ENCODE data around the gene LYZL6.

LYZL6 gene

GRCh38 chr17:35892091-35893035 lies 51.1 kb downstream of the LYZL6 start:
- in situ Hi-C loops (cut with HindIII; ENCODE audit: low pct_ligation_motif_present, low pct_unique_long_range_greater_than_20kb, low sequenced_read_pairs): no loop called here
- no peak for DNase-seq

GRCh38 chr17:35891269-35891668 lies 52.2 kb downstream of the LYZL6 start:
- in situ Hi-C loops (cut with HindIII; ENCODE audit: low pct_ligation_motif_present, low pct_unique_long_range_greater_than_20kb, low sequenced_read_pairs): no loop called here
- no peak for DNase-seq

GRCh38 chr17:35890774-35891155 lies 52.7 kb downstream of the LYZL6 start:
- no peak for DNase-seq
- in situ Hi-C loops (cut with HindIII; ENCODE audit: low pct_ligation_motif_present, low pct_unique_long_range_greater_than_20kb, low sequenced_read_pairs): no loop called here

- in situ Hi-C loops (cut with HindIII; ENCODE audit: low pct_ligation_motif_present, low pct_unique_long_range_greater_than_20kb, low sequenced_read_pairs): no loop called here
- no peak for DNase-seq
Measured at GRCh38 chr17:35889818-35890773, 53.4 kb downstream of the LYZL6 start.

- in situ Hi-C loops (cut with HindIII; ENCODE audit: low pct_ligation_motif_present, low pct_unique_long_range_greater_than_20kb, low sequenced_read_pairs): no loop called here
- DNase-seq: no peak
Measured at GRCh38 chr17:35889241-35889640, 54.3 kb downstream of the LYZL6 start.

All from ACHN (cell line).